HG02870 (cell line): ENCODE data around the gene VAV3.
"Not testable (repeated sequence)": the region's sequence is repeated elsewhere in the genome, so short reads cannot be mapped to it uniquely, and the experiment has no call there.

Experiments used
- ATAC-seq: cut with Tn5 transposase; IDR thresholded peaks from one replicate; pipeline ENCODE4 v1.9.1; 2021; ENCODE audit warnings: mild to moderate bottlenecking, moderate library complexity; ENCODE audit not compliant: unreplicated experiment

VAV3 gene

GRCh38 chr1:107965110-107965991, at the start of gene VAV3:
TSS of gene VAV3 (minus strand) at chr1:107965180. CDS start at chr1:107964869, 311 bp downstream.
- no peak for ATAC-seq

GRCh38 chr1:108012553-108012952, 47.6 kb upstream of the VAV3 start:
- ATAC-seq: no peak

- no peak for ATAC-seq
Observed at GRCh38 chr1:108011295-108011694, 46.3 kb upstream of the VAV3 start.

GRCh38 chr1:108010581-108010980, 45.6 kb upstream of the VAV3 start:
- ATAC-seq: no peak

- no peak for ATAC-seq
Observed at GRCh38 chr1:108009603-108010195, 44.7 kb upstream of the VAV3 start.

- ATAC-seq: no peak
Observed at GRCh38 chr1:108007531-108007930, 42.6 kb upstream of the VAV3 start.

GRCh38 chr1:108007070-108007469, 42.1 kb upstream of the VAV3 start:
- ATAC-seq: no peak

- not testable (repeated sequence) for ATAC-seq
Observed at GRCh38 chr1:108004919-108005318, 39.9 kb upstream of the VAV3 start.

- no peak for ATAC-seq
Observed at GRCh38 chr1:108000620-108001111, 35.7 kb upstream of the VAV3 start.

- no peak for ATAC-seq
Observed at GRCh38 chr1:108000184-108000583, 35.2 kb upstream of the VAV3 start.

GRCh38 chr1:107997866-107998265, 32.9 kb upstream of the VAV3 start:
- ATAC-seq: no peak

- no peak for ATAC-seq
Observed at GRCh38 chr1:107993920-107994319, 28.9 kb upstream of the VAV3 start.

- ATAC-seq: no peak
Observed at GRCh38 chr1:107992347-107992746, 27.4 kb upstream of the VAV3 start.

GRCh38 chr1:107991371-107992066, 26.5 kb upstream of the VAV3 start:
- no peak for ATAC-seq

- no peak for ATAC-seq
Observed at GRCh38 chr1:107990606-107991005, 25.6 kb upstream of the VAV3 start.

GRCh38 chr1:107981277-107981676, 16.3 kb upstream of the VAV3 start:
- no peak for ATAC-seq

- no peak for ATAC-seq
Observed at GRCh38 chr1:107979926-107980325, 14.9 kb upstream of the VAV3 start.

- ATAC-seq: no peak
Observed at GRCh38 chr1:107979088-107979487, 14.1 kb upstream of the VAV3 start.

- no peak for ATAC-seq
Observed at GRCh38 chr1:107976836-107977235, 11.9 kb upstream of the VAV3 start.

GRCh38 chr1:107976431-107976830, 11.5 kb upstream of the VAV3 start:
- no peak for ATAC-seq

GRCh38 chr1:107975851-107976250, 10.9 kb upstream of the VAV3 start:
- ATAC-seq: no peak

GRCh38 chr1:107974090-107974489, 9.1 kb upstream of the VAV3 start:
- no peak for ATAC-seq
